Neural cell (in vitro differentiated cells): Measurements from ENCODE around the gene EXOC6B.

Source experiments
- EZH2 ChIP-seq: fragments of 200-600, 300-800 bp; shearing (Covaris generic), sonication (generic); IDR thresholded peaks from 2 replicates; pipeline ENCODE4 v1.6.1; 2014; ENCODE audit warnings: antibody characterized with exemption, low read length, borderline replicate concordance, mild to moderate bottlenecking; ENCODE audit not compliant: insufficient read depth, poor library complexity, severe bottlenecking
- POLR2AphosphoS5 ChIP-seq: IDR thresholded peaks from 2 replicates; pipeline ENCODE4 v1.6.1; 2012
- TAF1 ChIP-seq: IDR thresholded peaks from 2 replicates; pipeline ENCODE4 v1.6.1; 2012; ENCODE audit warnings: low read depth
- TF ChIP-seq, protein P1 (sequence below): fragments of 450-650 bp; IDR thresholded peaks from 2 replicates; pipeline ENCODE4 v1.5.1; 2014; ENCODE audit warnings: antibody characterized with exemption, mild to moderate bottlenecking, moderate library complexity; ENCODE audit not compliant: poor library complexity, severe bottlenecking

GRCh38 chr2:72512376-72512775 lies 313.5 kb downstream of the EXOC6B start:
- TF ChIP-seq, protein P1, sequence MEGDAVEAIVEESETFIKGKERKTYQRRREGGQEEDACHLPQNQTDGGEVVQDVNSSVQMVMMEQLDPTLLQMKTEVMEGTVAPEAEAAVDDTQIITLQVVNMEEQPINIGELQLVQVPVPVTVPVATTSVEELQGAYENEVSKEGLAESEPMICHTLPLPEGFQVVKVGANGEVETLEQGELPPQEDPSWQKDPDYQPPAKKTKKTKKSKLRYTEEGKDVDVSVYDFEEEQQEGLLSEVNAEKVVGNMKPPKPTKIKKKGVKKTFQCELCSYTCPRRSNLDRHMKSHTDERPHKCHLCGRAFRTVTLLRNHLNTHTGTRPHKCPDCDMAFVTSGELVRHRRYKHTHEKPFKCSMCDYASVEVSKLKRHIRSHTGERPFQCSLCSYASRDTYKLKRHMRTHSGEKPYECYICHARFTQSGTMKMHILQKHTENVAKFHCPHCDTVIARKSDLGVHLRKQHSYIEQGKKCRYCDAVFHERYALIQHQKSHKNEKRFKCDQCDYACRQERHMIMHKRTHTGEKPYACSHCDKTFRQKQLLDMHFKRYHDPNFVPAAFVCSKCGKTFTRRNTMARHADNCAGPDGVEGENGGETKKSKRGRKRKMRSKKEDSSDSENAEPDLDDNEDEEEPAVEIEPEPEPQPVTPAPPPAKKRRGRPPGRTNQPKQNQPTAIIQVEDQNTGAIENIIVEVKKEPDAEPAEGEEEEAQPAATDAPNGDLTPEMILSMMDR = no peak
- TF ChIP-seq EZH2 = no peak
- no peak for TF ChIP-seq TAF1
- TF ChIP-seq POLR2AphosphoS5 = no peak
